ENCODE measurements around the gene TSHZ3.

DNA sequence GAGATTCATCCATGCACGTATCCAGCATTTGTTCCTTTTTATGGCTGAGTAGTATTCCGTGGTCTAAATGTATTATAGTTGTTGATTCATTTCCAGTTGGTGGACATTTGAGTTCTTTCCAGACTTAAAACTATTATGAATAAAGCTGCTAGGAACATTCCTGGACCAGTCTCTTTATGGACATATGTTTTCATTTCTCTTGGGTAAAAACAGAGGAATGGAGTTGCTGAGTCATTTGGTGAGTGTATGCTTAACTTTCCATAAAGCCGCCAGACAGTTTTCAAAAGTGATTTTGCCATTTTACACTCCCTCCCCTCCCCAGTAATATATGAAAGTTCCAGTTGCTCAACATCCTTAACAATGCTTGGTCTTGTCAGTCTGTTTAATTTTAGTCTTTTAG is 116.4 kb downstream of the TSHZ3 start:
- TF ChIP-seq, protein P1, sequence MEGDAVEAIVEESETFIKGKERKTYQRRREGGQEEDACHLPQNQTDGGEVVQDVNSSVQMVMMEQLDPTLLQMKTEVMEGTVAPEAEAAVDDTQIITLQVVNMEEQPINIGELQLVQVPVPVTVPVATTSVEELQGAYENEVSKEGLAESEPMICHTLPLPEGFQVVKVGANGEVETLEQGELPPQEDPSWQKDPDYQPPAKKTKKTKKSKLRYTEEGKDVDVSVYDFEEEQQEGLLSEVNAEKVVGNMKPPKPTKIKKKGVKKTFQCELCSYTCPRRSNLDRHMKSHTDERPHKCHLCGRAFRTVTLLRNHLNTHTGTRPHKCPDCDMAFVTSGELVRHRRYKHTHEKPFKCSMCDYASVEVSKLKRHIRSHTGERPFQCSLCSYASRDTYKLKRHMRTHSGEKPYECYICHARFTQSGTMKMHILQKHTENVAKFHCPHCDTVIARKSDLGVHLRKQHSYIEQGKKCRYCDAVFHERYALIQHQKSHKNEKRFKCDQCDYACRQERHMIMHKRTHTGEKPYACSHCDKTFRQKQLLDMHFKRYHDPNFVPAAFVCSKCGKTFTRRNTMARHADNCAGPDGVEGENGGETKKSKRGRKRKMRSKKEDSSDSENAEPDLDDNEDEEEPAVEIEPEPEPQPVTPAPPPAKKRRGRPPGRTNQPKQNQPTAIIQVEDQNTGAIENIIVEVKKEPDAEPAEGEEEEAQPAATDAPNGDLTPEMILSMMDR (IDR thresholded peaks at IDR 0.05) = no peak
- TF ChIP-seq POLR2A (IDR thresholded peaks at IDR 0.05) = no peak

All from stomach (tissue), 4 donors.